ENCODE measurements around the gene KCNIP4.

Gene KCNIP4

DNA sequence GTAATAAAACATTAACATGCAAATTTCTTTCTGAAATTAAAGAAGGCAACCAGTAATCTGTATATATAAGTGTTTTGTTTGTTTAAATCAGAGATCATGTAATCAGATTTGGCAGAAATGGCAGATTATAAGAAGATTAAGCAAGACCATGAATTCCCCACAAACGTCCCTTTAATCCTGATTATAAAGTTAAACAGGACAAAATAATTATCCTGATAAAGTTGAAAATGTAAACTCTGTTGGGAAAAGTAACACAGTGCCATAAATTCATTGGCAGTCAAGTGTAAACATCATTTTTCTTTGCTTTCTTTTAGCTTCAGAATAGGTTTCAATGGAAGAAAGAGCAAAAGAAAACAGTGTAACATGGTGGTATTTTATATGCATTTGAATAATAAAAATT, 256.3 kb downstream of the KCNIP4 start:
- no peak for DNase-seq

DNA sequence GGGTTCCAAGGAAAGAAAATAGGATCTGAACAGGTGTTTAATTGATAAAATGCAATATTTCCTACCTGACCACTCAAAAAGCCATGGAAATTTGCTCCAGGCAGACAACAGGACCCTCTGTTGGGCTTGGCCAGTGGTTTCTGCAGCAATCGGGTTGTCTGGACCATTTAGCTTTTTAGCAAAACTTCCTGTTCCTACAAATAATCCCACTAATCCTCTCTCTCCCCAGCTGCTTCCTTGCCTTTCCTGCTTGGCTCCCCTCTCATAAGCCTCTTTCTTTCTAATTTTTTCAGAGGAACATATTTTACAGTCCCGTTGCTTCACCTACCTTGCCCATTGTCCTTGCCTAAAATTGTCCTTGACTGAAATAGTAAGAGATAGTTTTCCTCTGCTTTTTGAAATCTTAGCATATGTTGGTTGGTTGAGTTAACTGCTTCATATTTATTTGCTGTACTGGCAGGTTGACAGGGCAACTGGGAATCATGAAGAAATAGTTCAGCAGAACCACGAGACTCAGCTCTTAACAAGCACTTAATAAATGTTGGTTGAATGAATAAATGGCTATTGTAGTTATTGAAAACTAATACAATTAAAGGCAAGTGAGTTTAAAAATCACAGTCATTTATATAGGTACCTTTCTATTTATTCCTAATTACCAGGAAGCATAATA, 259.8 kb downstream of the KCNIP4 start:
- no peak for DNase-seq

DNA sequence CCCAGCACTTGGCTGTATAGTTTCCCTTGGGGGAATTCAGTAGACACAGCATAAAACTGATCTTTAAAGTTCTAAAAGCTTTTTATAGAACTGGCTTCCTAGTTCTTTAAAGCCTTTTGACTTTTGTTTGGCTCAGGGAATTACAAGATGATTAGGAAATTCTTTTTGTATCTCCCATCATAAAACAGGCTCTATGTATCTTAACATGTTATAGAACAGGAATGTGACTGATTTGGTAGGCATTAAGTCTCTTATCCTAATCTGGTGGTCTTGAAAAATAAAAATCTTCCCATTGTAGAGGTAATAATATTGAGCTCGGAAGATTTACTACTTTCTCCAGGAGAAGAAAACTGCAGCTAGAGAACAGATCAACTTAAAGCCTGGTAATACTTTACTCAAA, 262.7 kb downstream of the KCNIP4 start:
- no peak for DNase-seq

DNA sequence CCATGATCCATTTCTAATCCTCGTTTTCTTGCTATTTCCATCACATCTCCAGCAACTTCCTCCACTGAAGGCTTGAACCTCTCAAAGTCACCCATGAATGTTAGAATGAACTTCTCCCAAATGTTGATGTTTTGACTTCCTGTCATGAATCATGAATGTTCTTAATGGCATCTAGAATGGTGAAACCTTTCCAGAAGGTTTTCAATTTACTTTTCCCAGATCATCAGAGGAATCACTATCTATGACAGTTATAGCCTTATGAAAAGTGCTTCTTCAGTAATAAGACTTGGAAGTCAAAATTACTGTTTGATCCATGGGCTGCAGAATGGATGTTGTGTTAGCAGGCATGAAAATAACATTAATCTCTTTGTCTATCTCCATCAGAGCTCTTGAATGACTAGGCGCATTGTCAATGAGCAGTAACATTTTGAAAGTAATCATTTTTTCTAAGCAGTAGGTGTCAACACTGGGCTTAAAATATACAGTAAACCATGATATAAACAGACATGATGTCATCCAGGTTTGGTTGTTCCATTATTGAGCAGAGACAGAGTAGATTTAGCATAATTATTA, 268.2 kb downstream of the KCNIP4 start:
- no peak for DNase-seq

DNA sequence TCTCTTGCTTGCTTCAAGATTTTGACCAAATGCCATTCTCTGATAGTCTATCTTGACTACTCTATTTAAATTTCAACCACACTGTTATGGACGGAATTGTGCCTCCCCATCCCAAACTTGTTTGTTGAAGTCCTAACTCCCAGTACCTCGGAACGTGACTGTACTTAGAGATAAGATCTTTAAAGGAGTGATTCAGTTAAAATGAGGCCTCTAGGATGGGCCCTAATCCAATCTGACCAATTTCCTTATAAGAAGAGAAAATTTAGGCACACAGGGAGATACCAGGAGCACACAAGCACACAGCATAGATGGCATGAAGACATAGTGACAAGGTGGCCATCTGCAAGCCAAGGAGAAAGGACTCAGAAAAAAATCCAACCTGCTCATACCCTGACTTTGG, 269.9 kb downstream of the KCNIP4 start:
- DNase-seq: no peak

DNA sequence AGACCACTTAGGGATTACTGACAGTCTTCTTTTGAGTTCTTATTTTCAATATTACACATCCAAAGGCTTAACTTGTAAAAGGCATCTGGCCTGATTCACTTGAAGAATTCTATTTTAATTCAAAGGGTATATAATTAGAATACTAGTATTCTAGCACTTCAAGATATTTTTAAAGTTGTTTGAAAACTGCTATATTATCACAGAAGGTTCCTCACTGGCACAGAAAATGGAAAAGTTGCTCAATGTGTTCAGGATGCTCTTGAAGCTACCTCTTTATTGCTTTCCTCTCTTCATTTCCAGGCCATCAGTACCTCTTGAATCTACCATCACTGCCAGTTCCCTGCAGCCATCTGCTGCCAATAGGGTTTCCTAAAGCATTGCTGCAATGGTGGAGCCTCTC, 271.4 kb downstream of the KCNIP4 start:
- DNase-seq: no peak

DNA sequence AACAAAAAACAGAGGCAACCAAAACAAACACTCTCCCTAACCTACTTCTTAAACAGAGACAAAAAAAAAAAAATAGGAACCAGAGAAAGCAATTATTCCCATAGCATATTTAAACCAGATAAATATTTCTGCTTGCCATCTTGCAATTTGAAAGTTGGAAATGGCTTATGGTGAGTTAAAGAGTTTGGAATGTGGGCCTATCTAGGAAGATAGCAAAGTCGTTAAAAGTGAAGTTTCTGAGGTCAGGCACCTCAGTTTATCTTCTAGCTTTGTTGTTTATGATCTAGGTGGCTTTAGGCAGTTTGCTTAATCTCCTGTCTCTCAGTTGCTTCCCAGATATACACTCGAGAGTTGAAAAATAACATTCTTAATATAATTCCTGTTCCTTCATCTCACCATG, 284.2 kb downstream of the KCNIP4 start:
- DNase-seq: no peak

DNA sequence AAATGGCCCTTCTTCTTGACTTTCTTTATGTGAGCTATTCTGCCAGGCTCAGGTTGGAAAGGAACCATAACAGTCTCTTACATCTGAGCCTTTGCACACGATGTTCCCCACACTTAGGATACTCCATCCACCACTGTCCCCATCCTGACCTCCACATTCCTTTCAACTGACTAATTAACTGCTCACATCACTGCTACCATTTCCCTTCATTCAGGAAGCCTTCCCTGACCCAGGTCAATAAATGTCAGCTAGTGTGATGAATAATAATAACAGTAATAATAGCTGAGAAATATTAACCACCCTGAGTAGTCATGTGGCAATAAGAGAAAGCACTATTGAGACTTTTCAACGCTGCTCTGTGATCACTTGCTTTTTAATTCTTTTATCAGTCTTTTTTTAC, 291.7 kb downstream of the KCNIP4 start:
- DNase-seq: no peak

DNA sequence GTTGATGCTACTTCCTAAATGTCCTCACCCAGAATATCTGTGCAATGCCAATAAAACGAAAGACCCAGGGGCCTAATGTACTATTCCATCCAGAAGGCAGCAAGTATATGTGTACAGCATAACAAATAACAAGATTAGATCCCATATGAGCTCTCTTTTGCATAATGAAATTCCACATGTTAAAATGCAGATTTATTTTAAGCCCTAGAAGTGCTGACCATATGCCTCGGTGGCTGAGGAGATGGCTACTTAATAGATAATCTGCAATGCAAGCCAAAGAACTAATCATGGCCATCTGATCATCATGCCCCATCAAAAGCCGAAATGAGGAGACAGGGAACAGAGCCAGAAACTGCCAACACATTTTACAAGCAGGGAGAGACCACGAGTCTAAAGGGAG, 293.5 kb downstream of the KCNIP4 start:
- DNase-seq: no peak

DNA sequence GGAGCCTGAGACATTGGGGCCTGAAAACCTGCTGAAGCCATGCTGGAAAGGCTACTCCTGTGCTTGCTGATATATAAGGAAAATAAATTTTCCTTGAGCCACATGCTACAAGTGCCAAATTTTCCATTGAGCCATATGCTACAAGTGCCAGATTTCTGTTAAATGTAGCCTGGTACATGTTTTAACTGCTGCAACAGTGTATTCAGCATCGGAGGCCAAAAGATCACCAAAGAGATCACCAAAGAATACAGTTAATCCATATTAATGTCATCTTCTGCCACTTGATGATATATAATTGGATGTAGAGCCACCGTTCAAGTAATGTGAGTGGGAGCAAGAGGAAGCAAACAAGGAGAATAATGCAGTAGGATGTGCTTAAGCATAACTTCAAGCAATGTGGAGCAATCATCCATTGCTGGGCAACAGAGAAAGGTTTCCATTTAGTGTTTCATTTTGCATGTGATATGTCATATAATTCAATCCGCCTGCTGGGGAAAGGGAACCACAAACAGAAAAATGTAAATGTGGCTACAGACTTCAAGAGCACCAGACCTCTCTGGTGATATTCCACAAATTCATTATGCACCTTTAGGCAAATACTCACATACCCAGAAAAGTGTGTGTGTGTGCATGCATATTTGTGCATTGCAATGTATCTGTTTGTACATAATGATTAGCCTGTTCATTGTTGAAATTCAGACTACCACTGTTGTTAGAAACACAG, 295.9 kb downstream of the KCNIP4 start:
- DNase-seq: no peak

DNA sequence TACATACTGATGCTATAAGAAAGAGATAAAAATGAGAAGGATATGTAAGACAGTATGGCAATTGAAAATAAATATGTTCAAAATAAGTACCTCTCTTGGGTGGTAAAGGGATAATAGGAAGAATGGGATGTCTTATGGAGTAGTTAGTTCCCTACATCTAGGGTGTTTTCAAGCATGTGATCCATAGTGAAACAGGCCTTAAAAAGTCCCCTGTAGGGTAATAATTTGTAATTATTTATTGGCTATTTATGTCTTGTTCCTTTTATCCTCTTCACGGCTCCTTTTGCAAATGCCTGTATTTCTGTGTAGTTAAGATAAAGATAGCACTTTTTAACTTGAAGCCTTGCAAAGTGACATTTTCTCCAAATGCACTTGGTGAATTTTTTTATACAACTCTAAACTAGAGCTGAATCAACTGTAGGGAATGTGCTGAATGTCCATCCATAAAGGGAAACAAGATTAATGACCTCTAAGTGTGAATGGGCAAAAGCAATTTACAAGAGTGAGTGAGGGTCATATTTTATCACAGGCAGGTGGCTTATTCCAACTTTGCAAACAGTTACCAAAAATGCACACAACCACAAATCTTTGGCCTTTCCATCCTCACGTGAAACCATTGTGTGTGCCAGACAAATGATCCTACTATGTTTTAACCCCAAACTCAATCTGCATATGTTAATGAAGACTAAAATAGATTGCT, 299.0 kb downstream of the KCNIP4 start:
- no peak for DNase-seq

DNA sequence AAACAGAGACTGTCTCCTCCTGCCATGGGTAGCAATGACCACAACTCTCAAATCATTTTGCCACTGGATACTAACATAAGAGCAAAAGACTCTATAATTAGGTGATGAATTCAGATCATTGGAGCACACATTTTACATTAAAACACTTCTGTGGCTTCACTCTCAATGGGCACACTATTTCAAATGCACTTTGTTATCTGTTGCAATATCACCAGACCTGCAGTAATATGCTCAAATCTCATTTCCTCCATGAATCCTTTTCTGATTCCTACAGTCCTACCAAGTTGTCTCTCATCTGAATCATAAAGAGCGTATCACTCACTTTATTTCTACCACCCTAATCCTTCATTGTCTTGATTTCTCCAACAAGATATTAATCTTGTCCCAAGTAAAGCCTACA, 302.8 kb downstream of the KCNIP4 start:
- no peak for DNase-seq

DNA sequence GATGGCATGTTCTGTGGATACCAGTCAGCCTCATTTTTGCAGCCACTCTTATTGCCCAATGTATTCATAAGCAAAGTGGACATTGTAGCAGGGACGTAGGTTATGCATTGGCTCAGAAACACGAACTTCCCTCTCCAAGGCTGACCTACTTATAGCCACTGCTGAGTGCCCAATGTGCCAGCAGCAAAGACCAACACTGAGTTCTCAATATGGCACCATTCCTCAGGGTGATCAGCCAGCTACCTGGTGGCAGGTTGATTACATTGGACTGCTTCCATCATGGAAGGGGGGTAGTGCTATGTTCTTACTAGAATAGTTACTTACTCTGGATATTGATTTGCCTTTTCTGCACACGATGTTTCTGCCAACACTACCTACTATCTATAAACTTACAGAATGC, 306.9 kb downstream of the KCNIP4 start:
- no peak for DNase-seq

DNA sequence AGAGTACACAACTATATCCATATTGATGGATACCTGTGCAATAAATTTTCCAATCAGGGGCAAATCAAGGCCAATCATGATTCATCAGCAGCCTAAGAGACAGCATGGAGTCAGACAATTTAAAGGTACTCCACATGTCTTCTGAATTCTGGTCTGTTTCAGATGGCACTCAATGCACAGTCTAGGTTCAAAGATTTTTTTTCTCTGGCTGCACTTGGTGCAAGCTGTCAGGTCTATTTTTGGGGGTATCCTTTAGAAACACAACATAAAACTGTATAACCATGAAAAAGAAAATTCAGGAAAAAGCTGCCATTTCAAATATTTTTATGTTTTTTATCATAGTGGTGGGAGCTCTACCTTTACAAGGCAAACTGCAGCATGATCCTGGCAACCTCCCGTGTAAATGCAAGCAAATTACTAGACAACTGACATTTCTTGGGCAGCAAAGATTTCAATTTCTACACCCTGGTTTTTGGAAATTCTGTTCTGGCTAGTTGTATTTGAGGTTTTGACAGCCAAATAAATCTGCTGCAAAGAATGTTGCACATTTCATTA, 310.3 kb downstream of the KCNIP4 start:
- no peak for DNase-seq

DNA sequence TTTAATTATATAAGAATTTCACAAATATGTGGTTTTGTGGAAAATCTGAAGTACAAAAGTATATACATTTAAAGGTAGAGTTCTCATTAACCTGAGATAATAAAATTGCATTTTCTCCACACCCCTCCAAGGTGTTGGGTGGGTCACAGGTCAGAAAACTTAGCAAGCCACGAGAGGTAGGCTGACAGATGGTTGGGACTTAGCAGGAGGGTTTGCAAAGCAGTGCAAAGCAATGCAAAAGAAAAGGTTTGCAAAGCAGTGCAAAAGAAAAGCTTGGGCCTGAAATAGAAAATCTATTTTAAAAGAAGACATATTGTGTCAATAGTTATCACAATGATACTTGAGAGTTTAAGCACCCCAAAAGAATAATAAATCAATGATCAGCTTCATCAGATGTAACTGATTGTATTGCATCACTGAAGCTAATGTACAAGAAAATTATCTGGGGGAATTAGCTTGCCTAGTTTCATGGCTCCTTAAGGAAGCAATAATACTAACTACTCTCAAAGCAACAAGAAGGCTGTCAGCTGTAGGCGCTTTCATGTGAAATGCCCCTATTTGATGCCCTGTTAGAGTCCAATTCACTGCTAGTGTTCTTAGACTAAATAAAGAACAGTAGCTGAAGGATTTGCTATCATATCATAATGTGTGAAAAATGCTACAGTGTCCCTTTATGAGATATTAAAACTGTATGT, 319.5 kb downstream of the KCNIP4 start:
- no peak for DNase-seq

DNA sequence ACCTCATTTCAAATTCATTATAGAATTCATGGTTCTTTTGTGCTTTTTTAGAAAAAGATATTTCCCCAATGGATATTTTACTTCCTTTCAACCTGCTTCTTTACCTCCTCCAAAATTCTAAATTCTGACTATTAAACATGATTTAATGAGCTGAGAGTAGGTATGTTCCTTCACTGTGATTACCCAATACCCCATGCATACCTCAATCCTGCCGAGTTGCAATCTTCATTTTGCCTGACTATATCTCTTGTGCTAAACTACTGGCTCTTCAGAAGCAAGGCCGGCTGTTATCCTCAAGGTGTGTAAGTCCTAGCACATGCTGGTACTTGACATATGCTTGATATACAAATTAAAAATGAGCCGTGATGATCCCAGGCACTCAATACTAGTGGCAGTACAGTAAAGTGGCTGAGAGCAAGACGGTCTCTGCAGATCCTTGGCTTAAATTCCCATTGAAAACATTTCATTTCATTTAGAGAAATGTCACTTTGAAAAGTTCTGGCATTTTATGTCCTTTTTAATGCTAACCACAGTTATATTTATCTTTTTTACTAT, 320.4 kb downstream of the KCNIP4 start:
- DNase-seq: no peak

DNA sequence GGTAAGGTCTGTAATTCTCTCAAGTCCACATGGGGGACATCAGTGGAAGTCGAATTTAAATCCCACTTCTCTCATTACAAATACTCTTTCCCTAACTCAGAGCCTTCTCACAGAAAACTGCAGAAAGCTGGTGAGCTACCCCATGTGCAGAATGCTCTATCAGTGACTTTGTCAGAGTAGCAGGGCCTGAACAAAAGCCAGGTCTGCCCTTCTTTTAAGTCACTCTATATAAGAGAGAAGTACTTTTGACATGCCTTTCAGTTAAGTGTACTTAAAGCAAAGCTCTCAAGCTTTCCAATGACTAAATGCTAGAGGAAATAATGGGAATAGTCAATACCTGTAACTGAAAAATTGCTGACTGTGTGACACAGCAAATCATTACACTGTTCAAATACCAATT, 323.1 kb downstream of the KCNIP4 start:
- no peak for DNase-seq

DNA sequence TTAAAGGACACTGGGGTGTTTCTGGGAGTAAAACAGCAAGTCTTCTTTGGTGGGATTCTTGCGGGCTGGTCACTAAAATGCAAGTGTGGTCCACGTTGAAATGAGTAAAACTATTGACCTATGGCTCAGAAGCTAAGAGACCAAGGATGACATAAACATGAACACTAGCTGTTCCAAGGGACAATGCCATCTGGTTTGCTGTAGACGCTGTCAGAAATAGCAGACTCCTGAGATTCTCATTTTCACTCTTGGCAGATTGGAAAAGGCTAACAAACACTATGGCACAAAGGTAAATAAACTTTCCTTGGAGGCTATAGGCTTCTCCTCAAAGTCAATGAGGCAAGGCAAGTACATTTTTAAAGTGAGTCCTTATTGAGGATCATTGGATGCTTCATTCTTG, 343.6 kb downstream of the KCNIP4 start:
- DNase-seq: no peak

DNA sequence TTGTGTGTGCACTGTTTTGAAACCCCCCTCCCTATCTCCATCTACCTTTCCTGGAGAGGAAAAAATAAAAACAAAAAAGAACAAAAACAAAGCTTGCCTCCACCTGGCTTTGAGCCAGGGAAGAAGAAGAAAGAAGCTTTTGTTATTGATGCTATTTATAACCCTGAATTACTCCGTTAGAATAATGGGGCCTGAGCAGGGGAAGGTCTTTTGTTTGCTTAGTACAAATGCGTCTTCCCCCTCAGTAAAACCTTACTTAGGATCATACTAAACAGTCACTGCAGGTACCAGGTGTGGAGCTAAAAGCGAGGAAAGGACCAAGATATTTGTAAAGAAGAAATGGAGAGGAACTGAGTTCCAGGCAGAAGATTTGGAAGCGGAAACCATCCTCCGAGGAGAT, 352.1 kb downstream of the KCNIP4 start:
- DNase-seq: no peak

DNA sequence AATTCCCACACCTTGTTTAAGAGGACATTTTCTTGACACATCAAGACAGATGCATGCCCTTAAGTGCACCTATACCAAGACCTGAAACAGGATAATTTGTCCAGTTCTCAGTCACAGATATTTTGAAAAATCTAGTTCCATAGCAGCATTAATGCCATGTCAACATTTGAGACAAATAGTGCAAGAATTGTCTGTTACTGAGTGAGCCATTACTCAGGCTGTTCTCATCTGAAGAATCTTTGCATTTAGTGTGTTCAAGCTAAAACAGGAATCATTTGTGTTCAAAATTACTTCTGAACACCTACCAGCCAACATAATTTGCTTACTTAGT, 354.9 kb downstream of the KCNIP4 start:
- DNase-seq: no peak

DNA sequence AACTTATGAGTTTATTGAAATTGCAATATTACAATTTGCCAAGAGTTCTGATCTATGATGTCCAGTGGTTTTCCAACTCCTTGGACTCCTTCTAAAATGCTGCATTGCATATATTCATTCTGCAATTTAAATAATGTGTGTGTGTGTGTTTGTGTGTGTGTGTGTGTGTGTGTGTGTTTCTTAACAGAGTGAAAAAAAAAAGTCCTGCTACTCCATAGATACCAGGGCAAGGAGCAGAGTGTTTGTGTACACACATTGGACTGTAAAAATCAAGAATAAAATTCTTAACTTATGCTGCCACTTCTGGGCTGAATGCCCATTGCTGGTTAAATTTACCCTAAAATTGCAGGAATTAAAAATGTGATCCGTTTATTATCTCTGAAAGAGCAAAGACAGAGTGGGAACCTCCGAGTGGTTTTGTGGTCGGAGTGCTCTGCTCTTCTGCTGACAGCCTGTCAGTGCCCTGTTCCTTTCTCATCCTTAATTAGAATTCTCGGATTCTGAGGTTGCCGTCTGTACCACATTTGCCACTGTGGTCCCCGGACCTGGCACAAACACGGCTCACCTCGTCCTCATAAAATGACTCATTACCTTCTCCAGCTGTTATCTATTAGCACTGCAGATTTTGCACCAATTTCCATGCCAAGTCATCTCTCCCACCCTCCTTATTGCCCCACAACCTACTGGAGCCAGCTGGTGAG, 355.5 kb downstream of the KCNIP4 start:
- no peak for DNase-seq

DNA sequence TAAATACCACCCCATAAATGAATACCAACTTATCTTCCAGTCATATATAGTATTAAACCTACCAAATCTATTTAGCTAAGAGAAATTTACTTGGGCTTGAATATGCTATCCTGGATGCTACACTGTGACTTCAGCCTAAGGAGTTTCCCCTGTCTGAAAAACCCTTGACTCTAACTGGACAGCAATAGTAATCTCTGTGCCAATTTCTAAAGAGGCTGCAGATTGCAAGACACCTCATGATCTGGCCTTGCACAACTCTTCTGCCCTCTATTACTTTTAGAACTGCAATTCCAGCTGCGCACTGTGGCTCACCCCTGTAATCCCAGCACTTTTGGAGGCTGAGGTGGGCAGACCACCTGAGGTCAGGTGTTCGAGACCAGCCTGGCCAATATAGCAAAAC, 371.5 kb downstream of the KCNIP4 start:
- DNase-seq: no peak

All from right kidney (tissue), 1 donor.